ENCODE results near the gene TRMT61B. TPM values are rescaled to one million over a fixed set of nuclear protein-coding genes. Genes with fewer than 3 reads are reported as not detected.

TRMT61B gene
- total RNA-seq, 1 donor from 2014 or later = 10.1 TPM

DNA sequence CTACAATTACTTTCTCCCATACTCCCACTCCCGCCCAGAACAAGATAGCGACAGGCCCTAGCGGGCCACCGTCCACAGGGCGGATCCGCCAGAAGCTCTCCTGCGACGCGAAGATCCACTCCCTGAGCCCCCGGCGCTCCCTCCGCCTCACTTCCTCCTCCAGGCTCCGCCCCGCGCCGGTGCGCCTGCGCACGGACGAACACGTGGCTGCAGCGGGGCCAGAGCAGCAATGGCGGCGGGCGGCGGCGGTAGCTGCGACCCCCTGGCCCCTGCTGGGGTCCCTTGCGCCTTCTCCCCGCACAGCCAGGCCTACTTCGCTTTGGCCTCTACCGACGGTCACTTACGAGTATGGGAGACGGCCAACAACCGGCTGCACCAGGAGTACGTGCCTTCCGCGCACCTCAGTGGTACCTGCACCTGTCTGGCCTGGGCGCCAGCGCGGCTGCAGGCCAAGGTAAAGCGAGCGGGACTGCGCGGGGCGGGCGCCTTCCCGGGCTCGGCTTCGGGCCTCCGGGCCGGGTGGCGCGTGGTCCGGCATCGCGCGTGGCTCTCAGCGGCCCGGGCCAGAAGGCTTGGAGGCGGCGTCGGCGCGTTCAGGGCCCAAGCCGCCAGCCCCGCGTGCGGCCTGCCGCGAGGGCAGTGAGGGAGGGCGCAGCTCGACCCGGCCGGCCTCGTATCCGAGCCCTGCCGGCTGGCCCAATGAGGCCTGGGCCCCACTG, 24.5 kb upstream of the TRMT61B start, which contains the start of gene WDR43:
Gene WDR43, plus strand, starts transcription at position 198 of the 719 bp plus-strand sequence. Its CDS starts 32 bp downstream, at position 230.
- Mint-ChIP-seq H3K27me3 (ENCODE audit: low read depth) (no peaks in the 10 kb centered on the region), H3K4me3 (ENCODE audit: unreplicated experiment) (peak within 1 kb of the TSS; percentile 88), H3K9me3 (ENCODE audit: low read depth) (no peaks in the 10 kb centered on the region), H3K4me1 (ENCODE audit: low read depth) (peaks cover 41% of the 10 kb centered on the region), H3K27ac (ENCODE audit: unreplicated experiment) (peak within 1 kb of the TSS; percentile 86), H3K36me3 (ENCODE audit: low read depth) (no peaks in the 10 kb centered on the region)
- peak; percentile 100 for DNase-seq (ENCODE audit: low spot score)
- TF ChIP-seq, protein P1, sequence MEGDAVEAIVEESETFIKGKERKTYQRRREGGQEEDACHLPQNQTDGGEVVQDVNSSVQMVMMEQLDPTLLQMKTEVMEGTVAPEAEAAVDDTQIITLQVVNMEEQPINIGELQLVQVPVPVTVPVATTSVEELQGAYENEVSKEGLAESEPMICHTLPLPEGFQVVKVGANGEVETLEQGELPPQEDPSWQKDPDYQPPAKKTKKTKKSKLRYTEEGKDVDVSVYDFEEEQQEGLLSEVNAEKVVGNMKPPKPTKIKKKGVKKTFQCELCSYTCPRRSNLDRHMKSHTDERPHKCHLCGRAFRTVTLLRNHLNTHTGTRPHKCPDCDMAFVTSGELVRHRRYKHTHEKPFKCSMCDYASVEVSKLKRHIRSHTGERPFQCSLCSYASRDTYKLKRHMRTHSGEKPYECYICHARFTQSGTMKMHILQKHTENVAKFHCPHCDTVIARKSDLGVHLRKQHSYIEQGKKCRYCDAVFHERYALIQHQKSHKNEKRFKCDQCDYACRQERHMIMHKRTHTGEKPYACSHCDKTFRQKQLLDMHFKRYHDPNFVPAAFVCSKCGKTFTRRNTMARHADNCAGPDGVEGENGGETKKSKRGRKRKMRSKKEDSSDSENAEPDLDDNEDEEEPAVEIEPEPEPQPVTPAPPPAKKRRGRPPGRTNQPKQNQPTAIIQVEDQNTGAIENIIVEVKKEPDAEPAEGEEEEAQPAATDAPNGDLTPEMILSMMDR (IDR thresholded peaks at IDR 0.05) = no peak

- no peak for DNase-seq (ENCODE audit: low spot score)
- H3K27me3 Mint-ChIP-seq (ENCODE audit: low read depth) = no peaks in the 10 kb centered on the region
- H3K27ac Mint-ChIP-seq (ENCODE audit: unreplicated experiment) = no peak overlapping the region
- TF ChIP-seq, protein P1 (IDR thresholded peaks at IDR 0.05) = no peak
- peaks cover 31% of the 10 kb centered on the region for H3K4me1 Mint-ChIP-seq (ENCODE audit: low read depth)
- H3K36me3 Mint-ChIP-seq (ENCODE audit: low read depth) = no peaks in the 10 kb centered on the region
- H3K9me3 Mint-ChIP-seq (ENCODE audit: low read depth) = no peaks in the 10 kb centered on the region
- peak overlapping the region; percentile 26 for H3K4me3 Mint-ChIP-seq (ENCODE audit: unreplicated experiment)
These were observed 23.4 kb upstream of the TRMT61B start for GRCh38 chr2:28893488-28893887.

GRCh38 chr2:28880193-28880592, 10.1 kb upstream of the TRMT61B start:
- DNase-seq (ENCODE audit: low spot score) = no peak
- no peaks in the 10 kb centered on the region for H3K36me3 Mint-ChIP-seq (ENCODE audit: low read depth)
- no peaks in the 10 kb centered on the region for H3K4me1 Mint-ChIP-seq (ENCODE audit: low read depth)
- H3K27me3 Mint-ChIP-seq (ENCODE audit: low read depth) = peaks cover 21% of the 10 kb centered on the region
- H3K4me3 Mint-ChIP-seq (ENCODE audit: unreplicated experiment) = no peak overlapping the region
- no peak overlapping the region for H3K27ac Mint-ChIP-seq (ENCODE audit: unreplicated experiment)
- TF ChIP-seq, protein P1 (IDR thresholded peaks at IDR 0.05) = no peak
- no peaks in the 10 kb centered on the region for H3K9me3 Mint-ChIP-seq (ENCODE audit: low read depth)

DNA sequence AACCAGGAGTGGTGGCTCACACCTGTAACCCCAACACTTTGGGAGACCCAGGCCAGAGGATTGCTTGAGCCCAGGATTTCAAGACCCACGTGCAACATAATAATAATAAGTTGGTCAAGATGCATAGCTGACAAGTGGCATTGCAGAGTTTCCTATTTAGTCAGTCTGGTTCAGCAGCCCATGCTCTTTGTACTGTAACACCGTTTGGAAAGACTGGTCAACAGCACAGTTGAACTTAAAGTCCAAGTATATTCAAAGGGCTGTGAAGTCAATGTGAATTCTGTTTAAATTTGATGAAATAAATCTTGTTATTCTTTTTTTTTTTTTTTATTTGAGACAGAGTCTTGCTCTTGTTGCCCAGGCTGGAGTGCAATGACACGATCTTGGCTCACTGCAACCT, 1.5 kb upstream of the TRMT61B start:
- Mint-ChIP-seq H3K9me3 (ENCODE audit: low read depth) (no peaks in the 10 kb centered on the region), H3K4me1 (ENCODE audit: low read depth) (peaks cover 31% of the 10 kb centered on the region), H3K27ac (ENCODE audit: unreplicated experiment) (no peak overlapping the region), H3K27me3 (ENCODE audit: low read depth) (peaks cover 16% of the 10 kb centered on the region), H3K36me3 (ENCODE audit: low read depth) (no peaks in the 10 kb centered on the region), H3K4me3 (ENCODE audit: unreplicated experiment) (no peak overlapping the region)
- no peak for DNase-seq (ENCODE audit: low spot score)
- TF ChIP-seq, protein P1 (IDR thresholded peaks at IDR 0.05) = no peak

DNA sequence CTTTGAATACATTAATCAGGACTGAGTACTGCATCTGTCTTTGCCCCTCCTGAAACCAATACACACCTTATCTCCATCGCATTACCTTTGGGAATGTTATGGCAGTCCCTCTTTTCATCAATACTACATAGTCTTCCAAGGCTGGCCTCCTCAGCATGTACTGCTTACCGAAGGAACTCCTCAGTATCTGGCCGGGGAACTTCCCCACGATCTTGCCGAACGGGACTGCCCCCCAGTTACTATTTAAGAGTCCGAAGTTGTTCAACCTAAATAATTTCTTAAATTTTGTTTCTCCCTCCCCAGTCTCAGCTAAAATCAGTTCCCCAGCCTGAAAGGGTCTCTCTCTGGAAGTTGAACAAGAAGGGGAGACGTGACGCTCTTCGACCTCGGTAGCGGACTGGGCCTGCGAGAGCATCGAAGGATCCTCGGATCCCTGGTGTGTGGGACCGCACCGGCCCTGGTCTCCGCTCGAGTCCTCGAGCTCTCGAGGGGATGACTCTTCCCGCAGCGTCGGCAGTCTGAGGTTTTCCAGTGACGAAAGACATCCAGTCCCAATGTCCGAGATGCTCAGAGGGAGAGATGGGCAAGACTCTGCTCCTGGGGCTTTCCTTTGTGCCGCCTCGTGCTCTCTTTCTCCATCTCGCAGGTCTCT, 489 bp downstream of the TRMT61B start:
- H3K27me3 Mint-ChIP-seq (ENCODE audit: low read depth) = peaks cover under 1% of the 10 kb centered on the region
- peaks cover 36% of the 10 kb centered on the region for H3K4me1 Mint-ChIP-seq (ENCODE audit: low read depth)
- TF ChIP-seq, protein P1 (IDR thresholded peaks at IDR 0.05) = peak; percentile 2
- peak overlapping the region; percentile 98 for H3K4me3 Mint-ChIP-seq (ENCODE audit: unreplicated experiment)
- H3K27ac Mint-ChIP-seq (ENCODE audit: unreplicated experiment) = peak overlapping the region; percentile 98
- H3K36me3 Mint-ChIP-seq (ENCODE audit: low read depth) = no peaks in the 10 kb centered on the region
- H3K9me3 Mint-ChIP-seq (ENCODE audit: low read depth) = no peaks in the 10 kb centered on the region
- DNase-seq (ENCODE audit: low spot score) = peak; percentile 62
